HepG2 (cell line): ENCODE measurements around the gene GRID1.

ENCODE experiments used
- ETV6 ChIP-seq: sonication (generic); formaldehyde crosslinking; conservative IDR thresholded peaks from 2 replicates; pipeline ENCODE4 v1.4.0; 2020; ENCODE audit warnings: missing genetic modification reagents
- EZH2 ChIP-seq: conservative IDR thresholded peaks from 2 replicates; pipeline ENCODE4 v1.6.1; 2012; ENCODE audit warnings: mild to moderate bottlenecking, low read depth, low read length, moderate library complexity
- FOXK2 ChIP-seq: fragments of 450-650 bp; IDR thresholded peaks from 2 replicates; pipeline ENCODE4 v1.6.1; 2016
- GABPA ChIP-seq, 2 experiments: IDR thresholded peaks; 2 replicates each; pipeline ENCODE4 v1.6.1; 2011 to 2016; ENCODE audit warnings: low read depth in 2 of 2, low read length in 1 of 2, missing biosample characterization in 1 of 2, missing genetic modification characterization in 1 of 2
- KAT2B ChIP-seq: fragments of 150-350 bp; IDR thresholded peaks from 2 replicates; pipeline ENCODE4 v1.6.1; 2014; ENCODE audit warnings: low read depth, low read length, borderline replicate concordance
- TAF1 ChIP-seq: sonication (generic); formaldehyde crosslinking; IDR thresholded peaks from 2 replicates; pipeline ENCODE4 v1.4.0; 2020; ENCODE audit warnings: missing genetic modification reagents
- TF ChIP-seq, protein P1 (sequence below): sonication (generic); formaldehyde crosslinking; IDR thresholded peaks from 2 replicates; pipeline ENCODE4 v1.5.0; 2020; ENCODE audit warnings: mild to moderate bottlenecking, missing genetic modification reagents, moderate library complexity

DNA sequence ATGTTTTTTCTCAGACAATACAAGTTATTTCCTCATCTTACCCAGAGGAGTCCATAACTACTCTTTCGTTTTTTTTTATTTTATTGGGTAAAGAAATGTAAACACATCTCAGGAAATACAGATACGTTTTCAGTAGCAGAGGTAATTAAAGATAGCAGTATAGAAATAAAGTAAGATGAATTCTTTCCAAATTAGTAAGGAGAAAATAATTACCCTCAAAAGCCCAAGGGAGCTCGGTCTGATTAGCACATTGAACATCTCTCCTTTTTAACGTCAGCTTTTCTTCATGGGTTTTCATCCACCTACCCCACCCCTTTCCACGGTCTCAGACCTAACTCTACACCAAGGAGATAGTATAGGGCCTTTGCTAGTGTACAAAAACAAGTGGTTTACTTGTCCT lies 294.2 kb downstream of the GRID1 start:
- TF ChIP-seq EZH2, result no peak
- no peak for TF ChIP-seq FOXK2
- no peak for TF ChIP-seq ETV6 (CRISPR knock-in tag)
- TF ChIP-seq, protein P1, sequence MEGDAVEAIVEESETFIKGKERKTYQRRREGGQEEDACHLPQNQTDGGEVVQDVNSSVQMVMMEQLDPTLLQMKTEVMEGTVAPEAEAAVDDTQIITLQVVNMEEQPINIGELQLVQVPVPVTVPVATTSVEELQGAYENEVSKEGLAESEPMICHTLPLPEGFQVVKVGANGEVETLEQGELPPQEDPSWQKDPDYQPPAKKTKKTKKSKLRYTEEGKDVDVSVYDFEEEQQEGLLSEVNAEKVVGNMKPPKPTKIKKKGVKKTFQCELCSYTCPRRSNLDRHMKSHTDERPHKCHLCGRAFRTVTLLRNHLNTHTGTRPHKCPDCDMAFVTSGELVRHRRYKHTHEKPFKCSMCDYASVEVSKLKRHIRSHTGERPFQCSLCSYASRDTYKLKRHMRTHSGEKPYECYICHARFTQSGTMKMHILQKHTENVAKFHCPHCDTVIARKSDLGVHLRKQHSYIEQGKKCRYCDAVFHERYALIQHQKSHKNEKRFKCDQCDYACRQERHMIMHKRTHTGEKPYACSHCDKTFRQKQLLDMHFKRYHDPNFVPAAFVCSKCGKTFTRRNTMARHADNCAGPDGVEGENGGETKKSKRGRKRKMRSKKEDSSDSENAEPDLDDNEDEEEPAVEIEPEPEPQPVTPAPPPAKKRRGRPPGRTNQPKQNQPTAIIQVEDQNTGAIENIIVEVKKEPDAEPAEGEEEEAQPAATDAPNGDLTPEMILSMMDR (CRISPR knock-in tag), result no peak
- no peak for TF ChIP-seq GABPA (IDR thresholded peaks at IDR 0.05; ENCODE audit: low read depth, low read length)
- TF ChIP-seq GABPA (CRISPR knock-in tag; IDR thresholded peaks at IDR 0.05; ENCODE audit: low read depth), result no peak
- no peak for TF ChIP-seq TAF1
- no peak for TF ChIP-seq KAT2B
